EH (cell line): ENCODE results near the gene MEIOC.
"Not testable (repeated sequence)": the region's sequence is repeated elsewhere in the genome, so short reads cannot be mapped to it uniquely, and the experiment has no call there.

Experiments used
- DNase-seq: peaks from one replicate; pipeline ENCODE4 v3.0.0-alpha.2; 2015; ENCODE audit warnings: low read depth

MEIOC gene

DNA sequence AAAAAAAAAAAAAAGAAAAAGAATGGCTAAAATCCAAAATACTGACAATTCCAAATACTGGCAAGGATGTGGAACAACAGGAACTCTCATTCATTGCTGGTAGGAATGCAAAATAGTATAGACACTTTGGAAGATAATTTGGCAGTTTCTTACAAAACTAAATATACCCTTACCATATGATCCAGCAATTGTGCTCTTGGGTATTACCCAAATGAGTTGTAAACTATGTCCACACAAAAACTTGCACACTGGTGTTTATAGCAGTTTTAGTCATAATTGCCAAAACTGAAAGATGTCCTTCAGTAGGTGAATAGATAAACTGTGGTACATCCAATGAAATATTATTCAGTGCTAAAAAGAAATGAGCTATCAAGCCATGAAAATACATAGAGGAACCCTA lies 8.5 kb upstream of the MEIOC start:
- no peak for DNase-seq

DNA sequence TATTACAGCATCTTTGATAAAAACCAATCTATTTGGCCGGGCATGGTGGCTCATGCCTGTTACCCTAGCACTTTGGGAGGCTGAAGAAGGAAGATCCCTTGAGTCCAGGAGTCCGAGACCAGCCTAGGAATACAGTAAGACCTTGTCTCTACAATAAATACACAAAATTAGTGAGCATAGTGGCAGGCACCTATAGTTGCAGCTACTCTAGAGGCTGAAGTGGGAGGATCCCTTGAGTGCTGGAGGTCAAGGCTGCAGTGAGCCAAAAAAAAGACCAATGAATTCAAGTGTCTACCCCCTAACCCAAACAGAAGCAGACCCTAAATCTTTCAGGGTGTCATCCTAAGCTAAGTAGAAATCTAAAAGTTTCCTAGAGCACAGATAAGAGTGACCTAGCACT lies 7.3 kb upstream of the MEIOC start:
- DNase-seq = no peak

DNA sequence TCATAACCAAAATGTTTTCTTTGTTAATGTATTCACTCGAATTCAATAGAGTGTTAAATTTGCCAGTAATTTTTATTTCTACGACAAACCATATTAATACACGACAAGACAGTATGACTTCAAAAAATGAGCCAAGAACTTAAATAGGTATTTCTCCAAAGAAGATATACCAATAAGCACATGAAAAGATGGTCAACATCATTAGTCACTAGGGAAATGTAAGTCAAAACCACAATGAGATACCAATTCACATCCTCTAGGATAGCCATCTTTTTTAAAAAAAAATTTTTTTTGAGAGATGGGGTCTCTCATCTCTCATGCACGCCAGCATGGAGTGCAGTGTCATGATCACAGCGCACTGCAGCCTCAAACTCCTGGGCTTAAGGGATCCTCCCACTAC lies 5.0 kb upstream of the MEIOC start:
- DNase-seq = no peak

DNA sequence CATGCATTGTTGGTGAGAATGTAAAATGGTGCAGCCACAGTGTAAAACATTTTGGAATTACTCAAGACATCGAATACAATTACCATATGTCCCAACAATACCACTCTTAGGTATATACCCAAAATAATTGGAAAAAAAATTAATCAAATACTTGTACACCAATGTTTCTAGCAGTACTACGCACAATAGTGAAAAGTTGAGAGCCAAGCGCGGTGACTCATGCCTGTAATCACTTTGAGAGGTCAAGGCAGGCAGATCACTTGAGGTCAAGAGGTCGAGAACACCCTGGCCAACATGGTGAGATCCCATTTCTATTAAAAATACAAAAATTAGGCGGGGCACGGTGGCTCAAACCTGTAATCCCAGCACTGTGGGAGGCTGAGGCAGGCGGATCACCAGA lies 3.5 kb upstream of the MEIOC start:
- DNase-seq = no peak

- no peak for DNase-seq
Measured at GRCh38 chr17:44653384-44653783, 2.9 kb upstream of the MEIOC start.

DNA sequence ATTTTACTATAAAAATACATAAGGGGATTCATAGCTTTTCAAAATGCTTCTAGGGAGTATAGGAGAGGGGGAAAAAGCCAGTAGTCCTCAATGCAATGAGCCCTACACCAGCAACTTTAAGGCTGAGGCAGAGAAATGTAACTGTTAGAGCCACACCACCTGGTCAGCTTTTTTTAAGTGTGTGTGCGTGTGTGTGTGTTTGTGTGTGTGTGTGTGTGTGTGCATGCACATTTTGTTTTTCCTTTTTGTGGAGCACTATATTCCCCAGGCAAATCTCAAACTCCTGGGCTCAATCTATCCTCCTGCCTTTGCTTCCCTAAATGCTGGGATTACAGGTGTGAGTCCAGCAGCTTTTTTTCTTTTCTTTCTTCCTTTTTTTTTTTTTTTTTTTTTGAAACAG lies 2.3 kb upstream of the MEIOC start:
- DNase-seq = no peak

DNA sequence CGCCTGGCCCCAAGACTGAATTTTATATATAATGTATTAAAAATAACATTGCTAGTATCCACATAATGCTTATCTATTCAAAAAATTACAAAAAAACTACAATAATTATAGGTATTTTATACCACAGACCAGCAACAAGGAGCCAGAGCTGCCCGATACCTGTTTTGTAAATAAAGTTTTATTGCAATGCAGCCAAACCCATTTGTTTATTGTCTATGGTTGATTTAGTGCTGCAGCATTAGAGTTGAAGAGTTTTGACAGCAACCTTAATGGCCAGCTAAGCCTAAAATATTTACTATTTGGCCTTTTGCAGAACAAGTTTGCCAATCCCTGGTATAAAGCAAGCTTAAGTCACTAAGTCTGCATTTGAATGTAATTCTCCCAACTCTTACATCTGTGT lies 5.6 kb downstream of the MEIOC start:
- no peak for DNase-seq

DNA sequence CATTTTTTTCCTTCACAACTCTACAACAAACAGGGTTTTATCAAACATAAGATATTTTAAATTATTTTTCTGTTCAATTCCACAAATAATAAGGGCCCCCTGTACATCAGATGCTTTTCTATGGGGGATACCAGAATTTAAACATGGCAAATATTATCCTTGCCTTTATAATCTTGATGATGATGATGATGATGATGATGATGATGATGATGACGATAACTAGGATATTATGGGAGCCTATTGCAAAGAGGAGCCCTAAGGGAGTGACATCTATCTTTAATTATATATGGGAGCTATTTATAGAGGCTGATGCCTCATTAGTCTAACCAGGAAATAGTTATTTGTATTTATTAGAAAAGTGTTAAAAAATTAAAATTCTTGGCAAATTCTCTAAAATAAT lies 6.8 kb downstream of the MEIOC start:
- no peak for DNase-seq

- DNase-seq = no peak
Measured at GRCh38 chr17:44664867-44665266, 8.6 kb downstream of the MEIOC start.

GRCh38 chr17:44666006-44666405 lies 9.7 kb downstream of the MEIOC start:
- DNase-seq = no peak

- DNase-seq = peak; percentile 47
Measured at GRCh38 chr17:44672479-44673093, 16.3 kb downstream of the MEIOC start.

DNA sequence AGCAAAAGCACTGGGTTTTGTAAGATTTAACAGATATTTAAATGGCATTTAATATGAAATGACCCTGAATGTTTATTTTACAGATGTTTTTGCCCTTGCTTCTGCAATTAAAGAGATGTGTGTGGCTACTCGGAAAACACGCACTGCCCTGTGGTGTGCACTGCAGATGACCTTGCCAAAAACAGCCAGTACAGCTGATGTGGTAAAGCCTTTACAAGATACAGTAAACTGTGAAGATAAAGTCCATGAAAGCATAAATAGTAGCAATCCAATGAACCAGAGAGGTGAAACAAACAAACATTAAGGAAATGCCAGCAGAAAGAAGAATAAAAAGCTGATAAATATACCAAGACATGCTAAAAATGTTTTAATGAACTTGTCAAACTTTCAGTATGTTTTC lies 17.6 kb downstream of the MEIOC start:
- peak; percentile 39 for DNase-seq

- DNase-seq = peak; percentile 77
Measured at GRCh38 chr17:44677136-44677535, 20.9 kb downstream of the MEIOC start.

DNA sequence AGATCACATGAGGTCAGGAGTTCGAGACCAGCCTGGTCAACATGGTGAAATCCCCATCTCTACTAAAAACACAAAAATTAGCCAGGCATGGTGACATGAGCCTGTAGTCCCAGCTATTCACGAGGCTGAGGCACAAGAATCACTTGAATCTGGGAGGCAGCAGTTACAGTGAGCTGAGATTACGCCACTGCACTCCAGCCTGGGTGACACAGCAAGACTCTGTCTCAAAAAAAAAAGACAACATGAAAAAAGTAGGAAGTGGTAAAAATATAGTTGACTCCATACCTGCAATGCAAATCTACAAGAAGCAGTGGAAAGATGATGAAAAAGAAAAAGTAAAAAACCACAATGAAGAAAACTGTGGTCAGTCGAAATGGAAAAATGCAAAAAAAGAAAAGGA lies 27.0 kb downstream of the MEIOC start:
- DNase-seq = not testable (repeated sequence)

GRCh38 chr17:44687756-44688155 lies 31.5 kb downstream of the MEIOC start:
- DNase-seq = no peak

DNA sequence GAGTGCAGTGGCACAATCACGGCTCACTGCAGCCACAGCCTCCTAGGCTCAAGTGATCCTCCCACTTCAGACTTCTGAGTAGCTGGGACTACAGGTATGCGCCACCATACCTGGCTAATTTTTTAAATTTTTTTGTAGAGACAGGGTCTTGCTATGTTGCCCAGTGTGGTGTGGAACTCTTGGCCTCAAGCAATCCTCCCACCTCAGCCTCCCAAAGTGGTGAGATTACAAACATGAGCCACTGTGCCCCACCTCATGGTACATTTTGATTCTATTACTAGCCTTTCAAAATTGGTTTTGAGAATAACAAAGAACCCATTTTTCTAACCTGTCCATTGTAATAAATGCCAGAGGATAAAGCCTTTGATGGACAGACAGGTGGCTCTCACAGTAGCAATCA lies 31.9 kb downstream of the MEIOC start:
- no peak for DNase-seq

DNA sequence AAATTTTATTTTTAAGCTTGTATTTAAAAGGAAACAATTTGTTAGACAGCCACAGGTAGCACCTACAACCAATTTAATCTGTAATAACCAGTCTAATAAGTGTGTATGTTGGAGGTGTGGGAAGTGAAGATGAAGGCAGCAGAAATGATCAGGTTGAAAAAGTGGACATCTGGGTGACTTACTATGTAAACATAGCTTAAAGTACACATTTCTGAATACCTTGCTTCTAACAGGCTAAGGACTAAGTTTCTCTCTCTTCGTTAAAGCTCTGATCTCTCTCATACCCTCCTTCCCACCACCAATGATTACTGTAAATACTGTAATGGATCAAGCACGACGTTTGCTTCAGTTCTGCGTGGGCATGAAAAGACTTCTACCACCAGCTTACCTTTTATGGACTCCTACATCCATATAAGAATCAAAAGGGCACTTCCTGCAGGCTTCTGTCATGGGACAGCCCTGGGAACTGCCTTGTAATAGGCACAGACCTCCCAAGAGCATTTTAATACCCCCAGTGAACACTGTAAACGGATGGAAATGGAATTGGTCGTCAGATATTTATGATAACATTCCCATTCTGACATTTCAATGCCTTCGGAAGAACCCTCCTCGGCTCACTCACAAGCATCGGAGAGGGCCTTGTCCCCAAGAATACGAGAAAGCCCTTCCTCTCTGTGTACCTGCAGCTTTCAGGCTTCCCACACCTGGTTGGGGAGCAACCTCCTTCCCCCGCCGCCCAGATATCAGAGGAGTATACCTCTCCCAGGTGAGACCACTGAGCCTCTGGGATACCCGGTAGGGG lies 32.6 kb downstream of the MEIOC start:
- DNase-seq = peak; percentile 47

- peak; percentile 95 for DNase-seq
Measured at GRCh38 chr17:44689477-44690217, 33.4 kb downstream of the MEIOC start, which contains the start of gene CCDC43. CCDC43 (minus strand) TSS chr17:44689776; CDS start chr17:44689753, 23 bp downstream.

- DNase-seq = peak; percentile 13
Measured at GRCh38 chr17:44690746-44691306, 34.6 kb downstream of the MEIOC start.

DNA sequence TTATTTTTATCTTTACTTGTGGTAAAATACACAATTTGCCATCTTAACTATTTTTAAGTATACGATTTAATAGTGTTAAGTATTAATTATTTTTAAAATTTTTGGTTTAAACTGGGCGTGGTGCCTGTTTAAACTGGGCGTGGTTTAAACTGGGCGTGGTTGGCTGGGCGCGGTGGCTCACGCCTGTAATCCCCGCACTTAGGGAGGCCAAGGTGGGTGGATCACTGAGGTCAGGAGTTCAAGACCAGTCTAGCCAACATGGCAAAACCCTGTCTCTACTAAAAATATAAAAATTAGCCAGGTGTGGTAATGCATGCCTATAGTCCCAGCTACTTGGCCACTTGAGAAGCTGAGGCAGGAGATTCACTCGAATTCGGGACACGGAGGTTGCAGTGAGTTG lies 37.3 kb downstream of the MEIOC start:
- no peak for DNase-seq

DNA sequence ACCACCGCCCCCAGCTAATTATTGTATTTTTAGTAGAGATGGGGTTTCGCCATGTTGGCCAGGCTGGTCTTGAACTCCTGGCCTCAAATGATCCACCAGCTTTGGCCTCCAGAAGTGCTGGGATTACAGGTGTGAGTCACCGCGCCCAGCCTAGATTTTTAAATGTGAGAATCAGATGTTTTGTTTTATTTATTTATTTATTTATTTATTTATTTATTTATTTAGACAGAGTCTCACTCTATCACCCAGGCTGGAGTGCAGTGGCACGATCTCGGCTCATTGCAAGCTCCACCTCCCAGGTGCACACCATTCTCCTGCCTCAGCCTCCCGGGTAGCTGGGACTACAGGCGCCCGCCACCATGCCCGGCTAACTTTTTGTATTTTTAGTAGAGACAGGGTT lies 44.0 kb downstream of the MEIOC start:
- not testable (repeated sequence) for DNase-seq

DNA sequence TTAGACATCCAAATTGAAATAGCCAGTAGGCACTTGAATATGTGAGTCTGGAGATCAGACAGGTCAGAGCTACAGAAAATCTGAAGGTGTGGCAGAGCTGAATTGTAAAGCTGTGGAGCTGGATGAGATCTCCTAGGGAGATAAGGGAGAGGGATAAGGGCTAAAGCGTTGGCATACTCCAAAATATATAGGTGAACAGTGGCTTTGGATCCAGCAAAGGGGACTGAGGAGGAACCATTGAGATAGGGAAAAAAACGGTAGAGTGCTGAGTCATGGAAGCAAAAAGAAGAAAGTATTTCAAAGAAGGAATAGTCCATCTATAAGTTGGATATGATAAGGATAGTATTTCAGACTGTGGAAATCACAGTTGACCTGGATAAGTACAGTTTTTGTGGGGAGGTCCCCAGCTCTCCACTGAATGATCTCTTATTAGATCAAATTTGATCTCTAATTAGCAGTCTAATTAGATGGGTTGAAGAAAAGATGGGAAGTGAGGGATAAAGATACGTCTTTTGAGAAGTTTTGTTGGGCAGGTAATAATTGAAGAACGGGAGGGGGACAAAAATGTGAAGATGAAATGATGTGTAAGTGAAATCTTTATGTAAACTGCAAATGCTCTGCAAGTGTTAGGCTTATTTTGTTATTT lies 51.6 kb downstream of the MEIOC start:
- no peak for DNase-seq
